GM18502 (cell line): ENCODE results near the gene PNKP.

ENCODE experiments used
- ATAC-seq: cut with Tn5 transposase; IDR thresholded peaks from one replicate; pipeline ENCODE4 v1.9.1; 2021; ENCODE audit warnings: mild to moderate bottlenecking; ENCODE audit not compliant: unreplicated experiment, poor library complexity

The PNKP gene

DNA sequence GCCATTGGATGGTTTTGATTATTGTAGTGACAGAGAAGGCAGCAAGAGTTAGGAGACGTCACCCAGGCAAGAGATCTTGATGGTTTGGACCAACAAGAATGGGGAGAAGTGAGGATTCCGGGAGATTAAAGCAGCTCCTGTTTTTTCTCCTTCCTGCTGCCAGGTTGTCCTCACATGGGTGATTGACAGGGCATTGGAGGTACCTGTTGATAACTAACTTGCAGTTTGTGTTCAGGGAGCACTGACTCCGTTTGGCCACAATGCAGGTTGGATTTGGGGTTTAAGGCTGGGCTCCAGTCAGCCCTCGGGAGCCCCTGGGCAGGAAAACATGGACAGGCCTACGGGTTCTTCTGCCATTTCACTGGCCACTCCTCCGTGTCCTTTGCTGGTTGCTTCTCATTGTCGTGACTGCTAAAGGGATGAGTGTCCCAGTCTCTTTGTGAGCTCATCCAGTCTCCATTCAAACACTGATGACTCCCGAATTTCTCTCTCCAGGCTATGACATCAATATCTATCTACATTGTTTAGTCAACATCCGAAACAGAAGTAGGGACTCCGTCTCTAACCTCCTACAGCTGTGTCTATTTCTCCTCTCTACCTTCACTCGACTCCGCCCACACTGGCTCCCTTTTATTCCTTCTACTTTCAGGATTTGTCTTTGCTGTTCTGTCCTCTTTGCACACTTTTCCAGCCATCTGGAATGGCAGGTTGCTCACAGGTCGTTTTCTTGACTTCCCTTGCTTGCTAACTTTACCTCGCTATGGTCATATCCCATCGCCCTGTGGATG is 17.7 kb downstream of the PNKP start:
- no peak for ATAC-seq

DNA sequence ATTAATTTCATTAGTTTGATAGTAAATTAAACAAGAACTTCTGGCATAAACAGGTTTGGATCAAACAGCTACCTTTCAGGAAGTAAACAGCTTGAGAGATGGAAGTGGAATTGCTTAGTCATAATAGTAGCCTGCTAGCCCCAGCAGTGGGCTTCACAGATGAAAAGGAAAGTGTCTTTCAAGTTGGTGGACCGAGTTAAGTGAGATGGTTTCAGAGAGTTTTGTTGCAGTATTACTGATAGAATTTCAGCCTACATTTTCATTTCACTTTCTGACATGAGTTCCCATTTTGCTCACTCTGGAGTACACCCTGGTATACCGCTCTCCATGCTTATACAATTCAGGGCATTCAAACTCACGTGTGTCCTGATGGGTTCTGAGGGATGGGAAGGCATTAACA is 18.4 kb downstream of the PNKP start:
- ATAC-seq, result no peak

DNA sequence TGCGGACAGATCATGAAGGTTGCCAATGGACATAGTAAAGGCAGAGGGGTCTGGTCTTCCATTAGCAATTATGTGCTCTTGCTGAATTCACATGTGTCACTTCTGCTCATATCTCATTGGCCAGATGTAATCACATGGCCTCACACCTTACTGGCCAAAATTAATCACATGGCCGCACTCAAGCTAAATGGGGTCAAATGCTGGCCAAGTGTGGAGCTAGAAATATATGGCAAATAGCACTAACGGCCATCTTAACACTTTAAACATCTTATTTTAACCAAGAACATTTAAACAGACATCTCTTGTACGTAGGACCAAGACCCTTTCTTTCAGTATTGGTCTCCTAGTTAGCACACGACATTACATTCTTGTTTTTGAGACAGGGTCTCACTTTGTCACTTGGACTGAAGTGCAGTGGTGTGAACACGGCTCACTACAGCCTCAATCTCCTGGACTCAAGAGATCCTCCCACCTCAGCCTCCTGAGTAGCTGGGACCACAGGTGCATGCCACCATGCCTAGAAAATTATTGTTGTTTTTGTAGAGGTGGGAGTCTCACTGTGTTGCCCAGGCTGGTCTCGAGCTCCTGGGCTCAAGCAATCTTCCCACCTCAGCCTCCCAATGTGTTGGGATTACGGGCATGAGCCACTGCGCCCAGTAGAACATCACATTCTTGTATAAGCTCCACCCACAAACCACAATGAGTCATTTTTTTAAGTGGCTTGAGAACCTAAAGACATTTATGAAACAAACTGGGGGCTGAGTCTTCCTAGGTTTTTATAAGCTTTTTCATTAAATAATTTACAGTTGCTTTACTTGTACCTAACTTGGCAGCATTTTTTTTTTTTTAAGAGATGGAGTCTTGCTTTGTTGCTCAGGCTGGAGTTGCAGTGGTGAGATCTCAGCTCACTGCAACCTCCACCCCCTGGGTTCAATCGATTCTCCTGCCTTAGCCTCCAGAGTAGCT is 19.4 kb downstream of the PNKP start:
- ATAC-seq, result no peak

DNA sequence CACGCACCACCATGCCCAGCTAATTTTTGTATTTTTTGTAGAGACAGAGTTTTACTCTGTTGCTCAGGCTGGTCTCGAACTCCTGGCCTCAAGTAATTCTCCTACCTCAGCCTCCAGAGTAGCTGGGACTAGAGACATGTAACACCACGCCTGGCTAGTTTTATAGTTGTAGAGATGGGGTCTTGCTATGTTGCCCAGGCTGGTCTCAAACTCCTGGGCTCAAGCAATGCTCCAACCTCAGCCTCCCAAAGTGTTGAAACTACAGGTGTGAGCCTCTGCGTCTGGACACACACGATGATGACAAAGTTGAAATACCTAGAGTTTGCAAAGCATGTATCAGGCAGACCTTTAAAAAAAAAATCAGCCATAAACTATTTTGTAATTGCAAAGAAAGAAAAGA is 21.0 kb downstream of the PNKP start:
- ATAC-seq, result no peak

- no peak for ATAC-seq
Observed at GRCh38 chr19:49845414-49845813, 22.0 kb downstream of the PNKP start.

GRCh38 chr19:49844138-49845095 is 23.0 kb downstream of the PNKP start:
- no peak for ATAC-seq

- ATAC-seq, result no peak
Observed at GRCh38 chr19:49843265-49843664, 24.1 kb downstream of the PNKP start.

DNA sequence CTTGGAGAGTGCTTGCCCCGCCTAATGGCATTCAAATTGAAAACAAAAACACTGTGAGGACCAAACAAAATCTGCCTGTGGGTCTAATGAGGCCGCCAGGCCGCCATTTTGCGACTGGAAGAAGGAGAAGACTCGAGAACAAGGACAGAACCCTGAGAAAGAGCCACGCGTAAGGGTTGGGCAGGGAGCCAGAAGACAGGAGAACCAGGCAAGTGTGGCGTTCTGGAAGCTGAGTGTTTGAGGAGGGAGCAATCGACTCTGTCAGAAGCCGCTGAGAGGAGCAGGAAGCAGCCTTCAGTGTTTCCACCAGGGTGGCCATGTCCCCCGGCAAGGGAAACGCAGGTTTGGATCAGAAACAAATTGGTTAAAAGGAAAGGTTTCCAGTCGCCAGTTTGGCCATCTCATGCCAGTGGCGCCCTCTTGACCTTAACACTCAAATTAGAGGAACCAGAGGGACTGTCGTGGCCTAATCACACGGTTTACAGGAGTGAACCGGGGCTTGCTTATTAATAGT is 26.6 kb downstream of the PNKP start:
- ATAC-seq, result no peak

DNA sequence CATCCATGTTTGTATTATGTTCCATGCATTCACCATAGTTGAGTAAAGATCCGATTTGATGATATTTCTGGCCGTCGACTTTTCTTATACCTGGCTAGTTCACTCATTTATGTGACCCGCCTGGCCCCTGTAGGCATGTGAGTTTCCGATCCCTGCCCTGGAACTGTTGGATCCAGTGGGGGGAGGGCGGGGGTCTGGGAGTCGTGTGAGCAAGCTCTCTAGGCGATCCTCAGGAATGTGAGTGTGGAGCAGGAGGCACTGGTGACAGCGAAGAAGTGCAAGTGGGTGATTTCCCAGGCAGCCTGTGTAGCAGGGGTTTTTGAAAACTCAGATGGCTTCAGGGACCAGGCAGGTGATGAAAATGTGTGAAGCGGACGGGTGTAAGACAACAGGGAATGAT is 27.1 kb downstream of the PNKP start:
- ATAC-seq, result no peak

GRCh38 chr19:49839713-49840112 is 27.7 kb downstream of the PNKP start:
- ATAC-seq, result no peak

DNA sequence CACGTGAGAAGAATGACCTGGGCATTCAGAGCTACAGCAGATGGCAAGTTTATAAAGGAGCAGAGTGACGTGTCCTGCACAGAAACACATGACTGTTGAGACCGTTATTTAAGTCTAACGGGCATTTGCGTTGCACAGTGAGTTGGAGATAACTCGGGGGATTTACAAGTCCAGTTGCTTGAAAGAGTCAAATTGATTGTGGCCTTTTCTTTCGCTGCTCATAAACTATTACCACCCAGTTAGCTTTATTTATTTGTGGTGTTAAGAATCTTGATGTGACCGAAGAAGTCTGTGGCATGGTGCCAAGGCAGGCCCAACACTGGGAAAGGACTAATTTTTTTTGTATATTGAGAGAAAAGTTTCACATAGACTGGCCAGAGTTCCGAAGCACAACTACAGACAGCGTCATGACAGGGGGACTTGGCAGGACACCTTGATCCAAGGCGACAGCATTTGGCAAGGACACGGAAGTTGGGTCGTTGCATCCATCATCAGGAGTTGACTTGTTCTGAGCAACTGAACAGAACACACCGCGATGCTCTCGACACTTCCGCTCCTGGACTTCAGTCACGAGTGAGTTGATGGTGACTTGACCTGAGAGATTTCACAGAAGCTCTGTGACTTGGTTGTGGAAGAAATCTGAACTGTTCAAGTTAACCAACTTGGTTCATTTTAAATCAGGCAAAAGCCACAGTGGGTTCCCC is 28.3 kb downstream of the PNKP start:
- ATAC-seq, result no peak

DNA sequence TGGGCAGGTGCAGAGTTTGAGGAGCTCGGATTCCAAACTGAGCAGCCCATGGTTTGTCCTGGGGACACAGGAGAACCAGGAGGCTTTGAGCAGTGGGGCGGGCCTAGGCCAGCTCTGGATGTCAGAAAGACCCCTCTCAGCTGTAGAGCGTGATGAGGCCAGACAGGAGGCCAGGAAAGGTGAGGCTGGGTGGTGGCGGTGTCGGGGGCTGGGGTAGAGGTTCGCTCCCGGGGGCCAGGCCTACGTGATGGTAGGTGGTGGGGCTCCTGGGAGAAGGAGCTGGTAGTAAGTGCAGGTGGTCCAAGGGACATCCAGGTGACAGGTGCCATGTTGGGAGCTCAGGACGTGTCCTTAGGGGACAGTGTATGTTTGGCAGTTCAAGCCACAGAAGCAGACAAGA is 30.0 kb downstream of the PNKP start:
- ATAC-seq, result no peak

- ATAC-seq, result no peak
Observed at GRCh38 chr19:49837009-49837310, 30.4 kb downstream of the PNKP start.

DNA sequence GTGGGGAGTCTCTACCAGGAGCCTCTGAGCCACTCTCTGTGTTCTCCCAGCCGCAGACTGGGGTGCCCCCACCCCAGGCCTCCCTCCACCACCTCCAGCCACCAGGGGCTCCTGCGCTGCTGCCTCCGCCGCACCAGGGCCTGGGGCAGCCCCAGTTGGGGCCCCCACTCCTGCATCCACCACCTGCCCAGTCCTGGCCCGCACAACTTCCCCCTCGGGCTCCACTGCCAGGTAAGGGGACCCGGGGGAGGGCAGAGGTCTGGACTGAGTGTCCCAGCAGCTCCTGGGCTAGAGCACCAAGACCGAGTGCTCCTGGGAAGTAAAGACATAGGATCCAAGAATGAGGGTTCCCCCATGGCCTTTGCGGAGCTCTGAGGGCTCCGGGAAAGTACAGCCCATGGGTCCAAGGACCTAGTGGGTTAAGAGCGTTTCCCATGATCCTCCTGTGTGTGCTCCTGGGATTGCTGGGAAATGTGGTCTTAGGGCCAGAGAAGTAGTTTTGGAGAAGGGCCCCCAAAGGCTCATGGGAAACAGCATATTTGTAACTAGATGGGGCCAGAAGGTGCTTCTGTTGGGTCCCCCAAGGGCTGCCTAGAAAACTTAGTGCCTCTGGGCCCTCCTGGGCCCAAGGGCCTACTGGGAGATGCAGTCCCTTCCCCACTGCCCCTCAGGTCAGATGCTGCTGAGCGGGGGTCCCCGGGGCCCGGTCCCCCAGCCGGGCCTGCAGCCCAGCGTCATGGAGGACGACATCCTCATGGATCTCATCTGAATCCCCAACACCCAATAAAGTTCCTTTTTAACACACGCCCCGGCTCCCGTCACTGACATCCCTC is 31.0 kb downstream of the PNKP start:
- no peak for ATAC-seq

GRCh38 chr19:49835562-49835961 is 31.8 kb downstream of the PNKP start:
- no peak for ATAC-seq

DNA sequence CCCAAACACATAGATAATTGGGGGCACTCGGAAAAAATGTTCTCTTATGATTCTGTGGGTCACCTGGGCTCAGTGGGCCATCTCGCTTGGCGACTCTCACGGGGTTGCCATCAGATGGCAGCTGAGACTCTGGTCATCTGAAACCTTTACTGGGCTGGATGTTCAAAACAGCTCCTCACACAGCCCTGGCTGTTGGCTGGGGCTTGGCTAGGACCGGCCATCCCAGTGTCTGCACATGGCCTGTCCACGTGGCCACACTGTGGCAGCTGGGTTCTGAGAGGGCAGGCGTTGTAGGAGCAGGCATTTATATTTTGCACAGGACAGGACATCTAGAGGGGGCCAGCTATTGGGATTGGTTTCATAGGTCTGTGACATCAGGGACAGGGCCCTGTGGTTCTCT is 33.8 kb downstream of the PNKP start:
- ATAC-seq, result no peak

GRCh38 chr19:49832556-49832955 is 34.8 kb downstream of the PNKP start:
- ATAC-seq, result no peak

DNA sequence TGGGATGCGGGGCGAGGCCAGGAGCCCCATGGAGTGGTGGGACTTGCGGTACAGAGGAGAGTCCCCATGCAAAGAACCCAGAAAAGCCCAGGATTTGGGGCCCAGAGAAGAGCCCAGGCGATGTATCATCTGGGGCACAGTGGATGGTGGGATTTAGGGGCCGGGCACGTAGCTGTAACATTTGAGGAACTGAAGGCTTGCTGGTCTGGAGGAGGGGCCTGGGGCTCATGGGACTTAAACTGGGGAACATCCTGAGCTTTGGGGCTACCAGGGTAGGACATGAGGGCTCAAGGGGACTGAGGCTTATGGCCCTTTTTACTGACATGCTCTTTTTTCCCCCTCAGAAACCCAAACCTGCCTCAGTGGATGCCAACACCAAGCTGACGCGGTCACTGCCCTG is 35.8 kb downstream of the PNKP start:
- ATAC-seq, result no peak

- no peak for ATAC-seq
Observed at GRCh38 chr19:49830766-49831165, 36.6 kb downstream of the PNKP start.
